Ectodermal cell (in vitro differentiated cells): ENCODE data around the gene SPOPL.

Experiments used
- H3K27ac ChIP-seq: 2 replicates; pipeline ENCODE4 v1.7.0; 2013; ENCODE audit warnings: mild to moderate bottlenecking, low read depth, low read length; ENCODE audit not compliant: insufficient read depth, poor library complexity, severe bottlenecking
- H3K27me3 ChIP-seq: 2 replicates; pipeline ENCODE4 v1.7.0; 2013; ENCODE audit warnings: mild to moderate bottlenecking, low read length; ENCODE audit not compliant: insufficient read depth, control insufficient read depth, poor library complexity, severe bottlenecking
- H3K36me3 ChIP-seq: one replicate; pipeline ENCODE4 v1.7.0; 2013; ENCODE audit warnings: low read length; ENCODE audit not compliant: control insufficient read depth, insufficient read depth
- H3K4me1 ChIP-seq: one replicate; pipeline ENCODE4 v1.7.0; 2013; ENCODE audit warnings: low read length; ENCODE audit not compliant: control insufficient read depth, insufficient read depth
- H3K4me3 ChIP-seq: 2 replicates; pipeline ENCODE4 v1.7.0; 2013; ENCODE audit warnings: low read depth, low read length, control low read depth; ENCODE audit not compliant: insufficient read depth
- H3K9me3 ChIP-seq: 2 replicates; pipeline ENCODE4 v1.7.0; 2013; ENCODE audit warnings: mild to moderate bottlenecking, low read length, moderate library complexity; ENCODE audit not compliant: control insufficient read depth
- WGBS, 2 experiments: methylation state at CpG; one replicate each; pipeline ENCODE4 v1.1.7; 2013; ENCODE audit warnings: missing lambda C conversion rate in 2 of 2; 5-methylcytosine and 5-hydroxymethylcytosine counted together

Gene SPOPL

DNA sequence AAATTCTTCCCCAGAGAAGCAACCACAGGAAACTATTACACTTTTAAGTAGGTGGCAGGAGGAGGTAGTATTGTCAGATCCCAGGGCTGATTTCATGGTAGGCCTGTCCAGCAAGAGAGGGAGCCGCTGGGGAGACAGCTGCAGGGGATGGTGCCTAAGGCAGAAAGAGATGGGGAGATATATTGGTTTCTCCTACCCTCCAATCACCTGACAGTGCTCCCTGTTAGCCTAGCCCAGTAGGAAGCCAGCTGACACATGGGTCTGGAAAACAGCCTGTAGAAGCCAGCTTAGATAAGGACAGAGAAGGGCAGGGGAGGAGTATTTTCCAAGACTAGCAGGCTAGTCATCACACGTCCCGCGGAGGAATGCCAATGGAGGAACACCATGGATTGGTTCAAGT, 8.2 kb upstream of the SPOPL start:
- no peaks in the 10 kb centered on the region for H3K36me3 ChIP-seq
- no peaks in the 10 kb centered on the region for H3K9me3 ChIP-seq
- no peak overlapping the region for H3K27ac ChIP-seq
- WGBS, 2 experiments, result 90 to 91% methylated on average over 4 of the region's 4 CpGs
- peaks cover 2% of the 10 kb centered on the region for H3K4me1 ChIP-seq
- no peaks in the 10 kb centered on the region for H3K27me3 ChIP-seq
- no peak overlapping the region for H3K4me3 ChIP-seq

DNA sequence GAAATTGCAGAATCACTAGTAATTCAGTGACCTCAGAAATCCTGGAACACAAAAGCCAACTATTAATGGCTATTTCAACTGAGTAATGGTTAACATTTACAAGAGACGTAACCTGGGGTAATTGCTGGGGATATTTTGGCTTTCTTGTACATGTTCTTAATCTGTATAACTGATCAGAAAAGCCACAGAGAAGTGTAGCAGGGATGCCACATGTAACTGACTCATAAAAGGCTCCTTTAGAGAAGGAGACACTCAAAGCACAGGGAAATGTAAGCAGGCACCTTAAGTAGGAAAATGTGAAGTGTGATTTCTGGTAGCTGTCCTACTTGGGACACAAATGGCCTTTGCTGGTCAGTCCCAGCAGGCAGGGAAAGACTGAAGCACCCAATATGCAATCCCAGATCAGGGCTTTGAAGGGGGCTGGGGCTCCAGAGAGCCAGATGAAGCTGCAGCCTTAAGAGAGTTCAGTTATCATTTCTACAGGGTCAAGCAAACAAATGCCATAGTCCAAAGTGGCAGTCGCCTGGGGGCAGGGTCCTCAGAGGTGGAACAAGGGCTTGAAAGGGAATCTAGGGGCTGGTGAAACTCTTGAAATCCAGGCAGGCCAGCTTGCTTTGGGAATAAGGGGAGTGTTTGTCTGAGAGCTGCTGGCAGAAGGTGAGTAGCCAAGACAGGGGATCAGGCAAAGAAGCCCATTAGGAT, 7.2 kb upstream of the SPOPL start:
- peaks cover 2% of the 10 kb centered on the region for H3K4me1 ChIP-seq
- H3K4me3 ChIP-seq, result no peak overlapping the region
- 87 to 93% methylated on average over 2 of the region's 2 CpGs for WGBS, 2 experiments
- no peaks in the 10 kb centered on the region for H3K9me3 ChIP-seq
- H3K36me3 ChIP-seq, result no peaks in the 10 kb centered on the region
- no peaks in the 10 kb centered on the region for H3K27me3 ChIP-seq
- no peak overlapping the region for H3K27ac ChIP-seq

DNA sequence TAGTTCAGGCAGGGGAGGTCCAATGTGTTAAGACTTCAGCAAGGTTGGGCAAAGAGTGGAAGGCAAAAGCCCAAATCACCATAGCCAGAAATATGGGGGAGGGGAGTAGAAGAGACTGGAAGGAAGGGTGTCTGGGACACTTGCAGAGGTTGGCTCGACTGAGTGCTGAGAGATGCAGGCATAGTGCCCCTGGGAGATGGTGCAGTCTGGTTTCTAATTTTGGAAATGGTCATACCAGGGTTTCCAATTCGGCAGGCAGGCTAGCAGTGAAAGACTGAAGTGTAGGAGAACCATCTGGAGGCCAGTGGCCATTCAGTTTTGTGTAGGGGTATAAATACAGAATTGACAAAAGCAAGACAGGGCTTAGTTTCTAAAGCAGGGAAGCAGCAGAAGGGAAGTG, 6.2 kb upstream of the SPOPL start:
- Histone ChIP-seq H3K4me3 (no peak overlapping the region), H3K27ac (no peak overlapping the region), H3K4me1 (peaks cover 2% of the 10 kb centered on the region), H3K9me3 (no peaks in the 10 kb centered on the region), H3K36me3 (no peaks in the 10 kb centered on the region), H3K27me3 (no peaks in the 10 kb centered on the region)
- WGBS, 2 experiments, result 92 to 95% methylated on average over 2 of the region's 2 CpGs

DNA sequence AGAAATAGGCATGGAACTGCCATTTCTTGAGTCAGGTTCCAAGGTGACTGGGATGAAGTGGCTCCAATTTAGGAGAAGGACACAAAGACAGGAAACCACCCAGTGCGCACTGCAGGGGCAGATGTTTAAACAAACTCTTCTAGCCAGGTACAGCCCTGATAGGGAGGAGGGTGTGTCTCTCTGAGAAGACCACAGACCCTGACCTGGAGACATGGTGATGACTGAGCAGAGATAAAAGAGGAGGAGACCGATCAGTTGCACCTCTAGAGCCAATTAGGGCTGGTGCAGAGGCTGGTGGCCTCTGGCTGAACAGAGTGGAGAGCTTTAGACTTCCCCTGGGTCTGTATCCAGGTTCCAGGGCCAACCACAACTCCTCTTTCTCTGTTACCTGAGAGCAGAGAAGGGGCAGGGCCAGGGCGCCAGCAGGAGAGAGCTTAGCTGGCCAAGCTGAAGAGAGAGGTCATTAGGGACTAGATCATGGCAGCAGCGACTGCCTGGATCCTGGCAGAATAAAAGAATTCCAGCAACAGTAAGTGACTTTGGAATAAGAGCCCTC, 5.4 kb upstream of the SPOPL start:
- H3K4me3 ChIP-seq, result no peak overlapping the region
- 88 to 93% methylated on average over 4 of the region's 4 CpGs for WGBS, 2 experiments
- H3K36me3 ChIP-seq, result no peaks in the 10 kb centered on the region
- no peaks in the 10 kb centered on the region for H3K9me3 ChIP-seq
- no peaks in the 10 kb centered on the region for H3K27me3 ChIP-seq
- H3K4me1 ChIP-seq, result peaks cover 2% of the 10 kb centered on the region
- no peak overlapping the region for H3K27ac ChIP-seq

DNA sequence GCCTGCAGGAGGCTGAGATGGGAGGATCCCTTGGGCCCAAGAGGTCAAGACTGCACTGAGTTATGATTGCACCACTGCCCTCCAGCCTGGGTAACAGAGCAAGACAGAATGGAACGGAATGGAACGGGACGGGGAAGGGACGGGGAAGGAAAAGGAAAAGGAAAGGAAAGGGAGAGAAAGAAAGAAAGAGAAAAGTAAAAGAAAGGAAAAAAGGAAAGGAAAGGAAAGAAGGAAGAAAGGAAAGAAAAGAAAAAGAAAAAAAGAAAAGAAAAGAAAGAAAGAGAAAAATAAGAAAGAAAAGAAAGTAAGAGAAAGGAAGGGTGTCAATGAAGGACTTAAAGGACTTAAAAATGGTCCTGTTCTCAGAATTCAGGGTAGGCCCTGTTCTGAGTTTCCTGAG, 4.3 kb upstream of the SPOPL start:
- H3K4me1 ChIP-seq, result peaks cover 2% of the 10 kb centered on the region
- whole genome bisulfite sequencing, 2 experiments, result 88 to 92% methylated on average over 4 of the region's 4 CpGs
- no peak overlapping the region for H3K4me3 ChIP-seq

DNA sequence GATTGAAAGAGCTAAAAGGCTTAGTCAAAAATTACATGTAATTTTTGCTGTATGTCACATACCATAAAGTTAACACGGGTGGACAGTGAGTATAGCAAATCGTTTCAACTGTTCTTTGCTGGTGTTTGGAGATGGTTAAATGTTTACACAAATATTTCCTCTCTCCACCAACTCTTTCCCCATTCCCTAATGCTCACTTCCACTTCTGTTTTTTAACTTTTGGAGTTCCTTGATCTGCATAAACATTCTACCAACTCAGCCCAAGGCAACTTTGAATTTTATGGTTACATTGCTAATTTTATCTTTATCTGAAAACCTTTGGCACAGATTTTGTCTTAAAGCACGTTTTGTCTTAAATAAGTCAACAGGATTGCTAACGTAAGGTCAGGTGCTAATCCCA, 1.9 kb upstream of the SPOPL start:
- Histone ChIP-seq H3K27me3 (no peaks in the 10 kb centered on the region), H3K4me1 (peaks cover 3% of the 10 kb centered on the region), H3K4me3 (no peak overlapping the region), H3K36me3 (no peaks in the 10 kb centered on the region), H3K27ac (no peak overlapping the region), H3K9me3 (no peaks in the 10 kb centered on the region)
- WGBS, 2 experiments, result 89 to 97% methylated on average over 2 to 4 of the region's 4 CpGs

More for the DNA sequence above, 4.3 kb upstream of the SPOPL start:
- no peaks in the 10 kb centered on the region for H3K9me3 ChIP-seq
- no peaks in the 10 kb centered on the region for H3K36me3 ChIP-seq
- no peak overlapping the region for H3K27ac ChIP-seq
- H3K27me3 ChIP-seq, result no peaks in the 10 kb centered on the region

DNA sequence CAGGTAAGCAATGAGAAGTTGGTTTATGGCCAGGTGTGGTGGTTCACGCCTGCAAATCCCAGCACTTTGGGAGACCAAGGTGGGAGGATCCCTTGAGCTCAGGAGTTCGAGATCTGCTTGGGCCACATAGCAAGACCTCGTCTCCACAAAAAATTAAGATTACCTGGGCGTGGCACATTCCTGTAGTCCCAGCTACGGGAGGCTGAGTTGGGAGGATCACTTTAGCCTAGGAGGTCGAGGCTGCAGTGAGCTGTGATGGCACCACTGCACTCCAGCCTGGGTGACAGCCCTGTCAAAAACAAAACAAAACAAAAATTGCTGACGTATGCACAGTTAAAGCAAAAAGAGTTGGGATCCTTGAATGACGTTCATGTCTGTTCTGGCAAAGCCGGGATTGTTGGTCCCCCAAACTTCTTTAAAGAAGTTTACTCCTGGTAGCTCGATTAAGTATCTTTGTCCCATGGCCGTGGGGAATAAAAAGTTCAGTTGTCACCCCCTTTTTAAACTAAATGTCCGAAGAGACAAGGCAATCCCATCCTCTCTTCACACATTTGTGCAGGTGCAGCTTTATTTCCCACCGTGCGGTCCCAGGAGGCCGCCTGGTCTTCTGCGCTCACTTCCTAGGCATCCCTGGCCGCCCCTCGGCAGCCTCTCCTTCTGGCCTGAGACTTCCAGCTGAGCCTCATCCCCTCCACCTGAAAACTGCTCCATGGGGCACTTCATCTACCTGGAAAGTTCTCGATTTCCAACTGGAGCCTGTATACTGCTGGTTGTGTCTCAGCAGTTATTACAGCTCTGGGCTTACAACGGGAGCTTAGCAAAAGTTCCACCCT, 762 bp upstream of the SPOPL start:
- no peaks in the 10 kb centered on the region for H3K27me3 ChIP-seq
- 57% methylated on average over 20 of the region's 20 CpGs for WGBS, 2 experiments
- H3K4me1 ChIP-seq, result peaks cover 5% of the 10 kb centered on the region
- H3K9me3 ChIP-seq, result no peaks in the 10 kb centered on the region
- H3K4me3 ChIP-seq, result peak overlapping the region; percentile 75
- H3K36me3 ChIP-seq, result no peaks in the 10 kb centered on the region
- peak overlapping the region; percentile 78 for H3K27ac ChIP-seq

DNA sequence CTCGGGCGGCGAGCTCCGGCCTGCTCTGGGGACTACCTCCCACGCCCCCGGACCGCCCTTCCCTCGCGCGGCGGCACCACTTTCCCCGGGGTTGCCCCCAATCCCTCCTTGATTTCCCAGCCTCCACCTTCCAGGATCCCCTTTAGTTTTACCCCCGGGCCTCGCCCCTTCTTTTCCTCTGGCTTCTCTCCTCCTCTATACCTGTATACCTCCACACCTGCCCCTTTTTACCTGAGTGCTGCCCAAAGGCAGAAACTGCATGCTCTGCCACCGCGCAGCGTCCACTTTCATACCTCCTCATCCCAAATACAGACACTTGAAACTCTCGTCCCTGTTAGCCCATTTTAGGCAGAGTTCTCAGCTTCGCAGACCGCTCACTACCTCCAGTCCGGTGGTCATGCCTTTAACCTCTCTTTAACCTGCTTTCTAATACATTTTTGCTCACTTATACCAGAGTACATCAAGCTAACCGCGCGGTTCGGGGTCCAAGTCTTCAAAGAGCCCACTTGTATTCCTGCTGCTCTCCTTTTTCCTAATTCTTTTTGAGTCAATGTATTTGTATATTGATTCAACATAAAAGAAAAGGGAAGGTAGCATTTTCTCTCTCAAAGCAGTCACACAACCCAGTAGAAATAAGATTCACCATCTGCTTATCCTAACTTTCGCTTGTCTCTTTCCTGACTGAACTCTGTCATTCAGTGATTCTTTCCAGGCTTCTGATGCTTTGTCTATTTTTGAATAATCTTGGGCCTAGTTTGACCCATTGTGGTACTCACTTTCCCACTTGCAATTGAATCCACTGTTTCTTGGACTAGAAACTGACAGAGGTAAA, 901 bp downstream of the SPOPL start:
- Histone ChIP-seq H3K4me1 (peaks cover 7% of the 10 kb centered on the region), H3K9me3 (no peaks in the 10 kb centered on the region), H3K27me3 (no peaks in the 10 kb centered on the region), H3K4me3 (peak overlapping the region; percentile 75), H3K36me3 (no peaks in the 10 kb centered on the region), H3K27ac (peak overlapping the region; percentile 51)
- 2% methylated on average over 26 of the region's 26 CpGs for WGBS, 2 experiments

DNA sequence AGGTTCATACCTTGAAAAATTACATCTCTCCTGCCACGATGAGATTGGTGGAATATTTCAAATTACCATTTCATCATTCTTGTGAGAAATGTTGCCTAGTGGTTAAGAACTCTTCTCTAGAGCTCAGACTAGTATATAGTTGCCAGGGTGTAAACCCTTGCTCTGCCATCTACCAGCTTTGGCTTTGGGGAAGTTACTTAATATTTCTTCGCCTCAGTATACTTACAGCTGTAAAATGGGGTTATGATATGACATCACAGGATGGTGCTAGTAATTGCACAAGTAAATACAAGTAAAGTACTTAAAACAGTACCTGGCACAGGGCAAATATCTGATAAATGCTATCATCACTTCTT, 1.5 kb downstream of the SPOPL start:
- peak overlapping the region; percentile 75 for H3K4me3 ChIP-seq
- no peaks in the 10 kb centered on the region for H3K36me3 ChIP-seq
- no peaks in the 10 kb centered on the region for H3K9me3 ChIP-seq
- H3K27ac ChIP-seq, result no peak overlapping the region
- no peaks in the 10 kb centered on the region for H3K27me3 ChIP-seq
- peaks cover 7% of the 10 kb centered on the region for H3K4me1 ChIP-seq
- 56 to 80% methylated on average over 1 to 2 of the region's 2 CpGs for WGBS, 2 experiments

DNA sequence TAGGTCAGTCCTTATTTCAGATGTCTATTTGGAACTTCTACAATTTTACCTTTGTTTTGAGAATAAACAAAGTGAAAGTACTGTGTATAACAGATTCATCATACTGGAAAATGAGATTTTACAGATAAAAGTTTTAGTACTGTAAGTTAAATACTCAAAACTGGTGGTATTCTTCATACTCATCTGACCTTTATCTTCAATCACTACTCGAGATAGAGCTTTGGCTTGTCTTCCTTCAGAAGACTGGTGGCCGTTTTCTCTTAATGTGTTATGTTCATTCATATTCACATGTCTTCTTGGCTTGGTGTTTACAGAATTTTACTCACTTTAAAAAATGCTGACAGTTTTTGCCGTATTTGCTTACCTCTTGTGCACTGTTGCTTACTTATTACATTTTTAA, 2.1 kb downstream of the SPOPL start:
- no peaks in the 10 kb centered on the region for H3K9me3 ChIP-seq
- H3K27ac ChIP-seq, result no peak overlapping the region
- no peaks in the 10 kb centered on the region for H3K27me3 ChIP-seq
- no peaks in the 10 kb centered on the region for H3K36me3 ChIP-seq
- peak overlapping the region; percentile 75 for H3K4me3 ChIP-seq
- 29 to 80% methylated on average over 1 to 3 of the region's 3 CpGs for WGBS, 2 experiments
- H3K4me1 ChIP-seq, result peaks cover 7% of the 10 kb centered on the region
